CD4-positive, alpha-beta T cell (primary cell): ENCODE results near the gene CSNK1G1. TPM values are rescaled to one million over a fixed set of nuclear protein-coding genes. Genes with fewer than 3 reads are reported as not detected.

Experiments used
- ATAC-seq: fragments of 200-7000 bp; cut with Tn5 transposase; one replicate; pipeline ENCODE4 v1.10.0; 2022; ENCODE audit warnings: mild to moderate bottlenecking; ENCODE audit not compliant: poor library complexity
- CTCF ChIA-PET: fragments of 350-600 bp; sonication (Branson Sonifier 250); formaldehyde crosslinking; loops from one replicate; lab custom pipeline; 2021; ENCODE audit warnings: antibody characterized with exemption, inconsistent platforms; lab: Charles Lee
- POLR2A ChIA-PET: fragments of 350-600 bp; sonication (Branson Sonifier 250); formaldehyde crosslinking; loops from one replicate; lab custom pipeline; 2021; ENCODE audit warnings: antibody characterized with exemption, inconsistent platforms; lab: Charles Lee
- DNase-seq, 14 experiments: peaks; one replicate each; pipeline ENCODE4 v3.0.0-alpha.2; 2013 to 2020; ENCODE audit warnings: mixed read lengths in 2 of 14
- H3K27ac ChIP-seq, 2 donors: one replicate each; pipeline versions ENCODE4 v1.5.1 to v1.7.0; 2013; ENCODE audit warnings: low read length in 2 of 2, low read depth in 1 of 2, mild to moderate bottlenecking in 1 of 2
- H3K27me3 ChIP-seq, 2 experiments: 1 replicate in 1 of 2; 2 replicates in 1 of 2; pipeline versions ENCODE4 v1.6.1 to v1.7.0; 2013; ENCODE audit warnings: low read length in 2 of 2, control low read depth in 1 of 2, mild to moderate bottlenecking in 1 of 2, moderate library complexity in 1 of 2; ENCODE audit not compliant: insufficient read depth in 2 of 2, control insufficient read depth in 1 of 2
- H3K36me3 ChIP-seq: one replicate; pipeline ENCODE4 v1.6.1; 2013; ENCODE audit warnings: low read length, control low read depth; ENCODE audit not compliant: insufficient read depth
- H3K4me1 ChIP-seq: one replicate; pipeline ENCODE4 v1.6.1; 2013; ENCODE audit warnings: low read length, control low read depth; ENCODE audit not compliant: insufficient read depth
- H3K4me3 ChIP-seq: one replicate; pipeline ENCODE4 v1.5.1; 2013; ENCODE audit warnings: mild to moderate bottlenecking, low read length, moderate library complexity
- H3K9me3 ChIP-seq, 2 experiments: 1 replicate in 1 of 2; 2 replicates in 1 of 2; pipeline versions ENCODE4 v1.6.1 to v1.7.0; 2013; ENCODE audit warnings: low read length in 2 of 2, mild to moderate bottlenecking in 2 of 2, control low read depth in 1 of 2, moderate library complexity in 1 of 2; ENCODE audit not compliant: control insufficient read depth in 1 of 2, insufficient read depth in 1 of 2
- H3K27ac Mint-ChIP-seq: one replicate; pipeline ENCODE4 v1.8.0; 2020; ENCODE audit warnings: mixed read lengths
- H3K27me3 Mint-ChIP-seq: one replicate; pipeline ENCODE4 v1.8.0; 2021; ENCODE audit warnings: mixed read lengths
- H3K36me3 Mint-ChIP-seq: one replicate; pipeline ENCODE4 v1.8.0; 2021; ENCODE audit warnings: low read depth, mixed read lengths
- H3K4me1 Mint-ChIP-seq: one replicate; pipeline ENCODE4 v1.8.0; 2021; ENCODE audit warnings: low read depth, mixed read lengths
- H3K4me3 Mint-ChIP-seq: one replicate; pipeline ENCODE4 v1.8.0; 2020; ENCODE audit warnings: mild to moderate bottlenecking, mixed read lengths
- H3K9me3 Mint-ChIP-seq: one replicate; pipeline ENCODE4 v1.8.0; 2020; ENCODE audit warnings: mixed read lengths
- intact Hi-C, 2 experiments: fragments of 100-400 bp; cut with DNase I in 1 of 2; cut with micrococcal nuclease in 1 of 2; formaldehyde crosslinking; loops; one replicate each; pipeline versions ENCODE4 v1.15.1 to v1.9.0; 2023 to 2025; cut with DNase I, micrococcal nuclease
- total RNA-seq, 174 experiments: library from RNA in 2 of 174; stranded (reverse) in 2 of 174; gene quantifications; one replicate each; pipeline ENCODE4 v1.2.3 and lab custom pipeline; 2021 to 2026
- TF ChIP-seq, protein P1 (sequence below): fragments of 200-600 bp; IDR thresholded peaks from one replicate; pipeline ENCODE4 v1.8.0; 2022; ENCODE audit warnings: antibody characterized with exemption, mild to moderate bottlenecking

The CSNK1G1 gene
- total RNA-seq, 2 experiments from 2014 or later: 12.2 to 13.7 TPM

DNA sequence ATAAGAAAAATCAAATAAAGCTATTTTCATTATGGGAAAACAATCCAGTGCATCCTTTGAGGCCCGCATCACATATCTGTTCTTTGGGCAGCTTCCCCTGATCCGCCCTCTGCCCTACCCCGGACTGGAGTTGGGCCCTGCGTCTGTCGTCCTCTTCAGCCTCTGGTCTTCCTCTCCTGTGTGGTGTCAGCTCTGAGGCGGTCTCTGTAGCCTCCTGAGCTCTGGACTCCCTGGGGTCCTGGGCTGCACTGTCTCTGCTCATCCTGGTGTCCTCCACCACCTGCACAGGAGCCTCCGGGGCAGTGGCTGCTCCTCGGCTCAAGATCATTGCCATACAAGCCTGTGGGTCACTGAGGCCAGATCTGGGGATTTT is 211.8 kb downstream of the CSNK1G1 start:
- ChIA-PET CTCF (interaction anchor here (1.6 kb wide), 1 partner anchor 9 kb away, joined by 4 read pairs; no protein-coding TSS in a partner anchor), POLR2A (interaction anchor here (1.5 kb wide), 1 partner anchor 9 kb away, joined by 5 read pairs; no protein-coding TSS in a partner anchor)
- Histone ChIP-seq H3K27ac (no peak overlapping the region), H3K27me3 (no peaks in the 10 kb centered on the region), H3K4me3 (no peak overlapping the region), H3K4me1 (no peaks in the 10 kb centered on the region), H3K36me3 (peaks cover 34% of the 10 kb centered on the region), H3K9me3 (no peaks in the 10 kb centered on the region)
- TF ChIP-seq, protein P1, sequence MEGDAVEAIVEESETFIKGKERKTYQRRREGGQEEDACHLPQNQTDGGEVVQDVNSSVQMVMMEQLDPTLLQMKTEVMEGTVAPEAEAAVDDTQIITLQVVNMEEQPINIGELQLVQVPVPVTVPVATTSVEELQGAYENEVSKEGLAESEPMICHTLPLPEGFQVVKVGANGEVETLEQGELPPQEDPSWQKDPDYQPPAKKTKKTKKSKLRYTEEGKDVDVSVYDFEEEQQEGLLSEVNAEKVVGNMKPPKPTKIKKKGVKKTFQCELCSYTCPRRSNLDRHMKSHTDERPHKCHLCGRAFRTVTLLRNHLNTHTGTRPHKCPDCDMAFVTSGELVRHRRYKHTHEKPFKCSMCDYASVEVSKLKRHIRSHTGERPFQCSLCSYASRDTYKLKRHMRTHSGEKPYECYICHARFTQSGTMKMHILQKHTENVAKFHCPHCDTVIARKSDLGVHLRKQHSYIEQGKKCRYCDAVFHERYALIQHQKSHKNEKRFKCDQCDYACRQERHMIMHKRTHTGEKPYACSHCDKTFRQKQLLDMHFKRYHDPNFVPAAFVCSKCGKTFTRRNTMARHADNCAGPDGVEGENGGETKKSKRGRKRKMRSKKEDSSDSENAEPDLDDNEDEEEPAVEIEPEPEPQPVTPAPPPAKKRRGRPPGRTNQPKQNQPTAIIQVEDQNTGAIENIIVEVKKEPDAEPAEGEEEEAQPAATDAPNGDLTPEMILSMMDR: no peak
- Mint-ChIP-seq H3K9me3 (no peaks in the 10 kb centered on the region), H3K4me3 (no peak overlapping the region), H3K27me3 (no peaks in the 10 kb centered on the region), H3K36me3 (peaks cover 53% of the 10 kb centered on the region), H3K27ac (no peak overlapping the region), H3K4me1 (no peaks in the 10 kb centered on the region)
- ATAC-seq: no peak
- intact Hi-C loops: no loop called here
- DNase-seq: no peak

DNA sequence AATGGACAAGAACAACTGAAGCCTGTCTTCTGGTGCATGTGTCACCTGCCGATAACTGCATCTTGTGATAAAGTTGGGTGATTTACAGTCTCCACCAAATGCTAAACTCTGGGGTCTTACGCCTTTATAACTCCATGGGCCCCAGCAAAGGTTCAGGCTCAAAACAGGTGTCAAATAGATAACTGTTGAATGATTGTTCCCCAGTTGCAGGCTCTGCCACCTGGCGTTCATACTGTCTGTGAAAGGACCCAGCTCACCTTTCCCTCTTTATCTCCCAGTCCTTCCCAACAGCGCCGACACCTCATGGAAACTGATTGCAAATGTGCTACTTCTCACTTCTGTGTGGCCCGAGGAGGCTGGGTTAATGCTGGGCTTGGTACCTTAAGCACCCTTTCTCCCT is 212.7 kb downstream of the CSNK1G1 start:
- no peak overlapping the region for H3K27ac ChIP-seq
- ATAC-seq: no peak
- TF ChIP-seq, protein P1: no peak
- no peaks in the 10 kb centered on the region for H3K4me1 Mint-ChIP-seq
- no peaks in the 10 kb centered on the region for H3K27me3 Mint-ChIP-seq
- peaks cover 41% of the 10 kb centered on the region for H3K36me3 ChIP-seq
- no peaks in the 10 kb centered on the region for H3K4me1 ChIP-seq
- no peaks in the 10 kb centered on the region for H3K9me3 Mint-ChIP-seq
- no peaks in the 10 kb centered on the region for H3K9me3 ChIP-seq
- peaks cover 61% of the 10 kb centered on the region for H3K36me3 Mint-ChIP-seq
- no peak overlapping the region for H3K4me3 Mint-ChIP-seq
- no peaks in the 10 kb centered on the region for H3K27me3 ChIP-seq
- DNase-seq: no peak
- H3K4me3 ChIP-seq: no peak overlapping the region
- intact Hi-C loops: no loop called here
- POLR2A ChIA-PET: no interaction called here
- H3K27ac Mint-ChIP-seq: no peak overlapping the region
- CTCF ChIA-PET: no interaction called here

DNA sequence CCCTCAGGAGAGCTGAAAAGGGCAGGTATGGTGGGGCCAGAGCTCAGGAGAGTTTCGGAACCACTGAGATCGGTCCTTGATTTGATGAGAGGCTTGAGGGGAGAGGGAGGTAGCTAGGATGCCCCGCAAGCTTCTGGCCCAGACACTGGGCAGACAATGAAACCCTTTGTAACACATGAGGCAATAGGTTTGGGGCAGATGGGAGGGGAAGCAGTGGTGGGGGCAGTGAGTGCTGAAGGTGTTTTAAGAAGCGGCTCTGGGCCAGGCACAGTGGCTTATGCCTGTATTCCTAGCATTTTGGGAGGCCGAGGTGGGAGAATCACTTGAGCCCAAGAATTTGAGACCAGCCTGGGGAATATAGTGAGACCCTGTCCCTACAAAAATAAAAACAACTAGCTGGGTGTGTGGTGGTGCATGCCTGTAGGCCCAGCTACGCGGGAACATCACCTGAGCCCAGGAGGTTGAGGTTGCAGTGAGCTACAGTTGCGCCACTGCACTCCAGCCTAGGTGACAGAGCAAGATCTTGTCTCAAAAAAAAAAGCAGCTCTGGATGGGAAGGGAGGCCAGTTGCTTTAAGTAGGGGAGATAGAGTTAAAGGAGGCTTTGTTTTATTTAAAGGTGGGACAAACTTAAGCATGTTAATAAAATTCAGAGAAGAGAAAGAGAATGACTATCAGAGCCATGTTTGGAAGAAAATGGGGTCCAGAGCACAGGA is 214.0 kb downstream of the CSNK1G1 start:
- intact Hi-C loops: no loop called here
- Histone ChIP-seq H3K4me3 (no peak overlapping the region), H3K4me1 (no peaks in the 10 kb centered on the region), H3K36me3 (peaks cover 54% of the 10 kb centered on the region), H3K27ac (no peak overlapping the region), H3K27me3 (no peaks in the 10 kb centered on the region), H3K9me3 (no peaks in the 10 kb centered on the region)
- Mint-ChIP-seq H3K27ac (no peak overlapping the region), H3K36me3 (peaks cover 74% of the 10 kb centered on the region), H3K4me3 (no peak overlapping the region), H3K9me3 (no peaks in the 10 kb centered on the region), H3K4me1 (no peaks in the 10 kb centered on the region), H3K27me3 (no peaks in the 10 kb centered on the region)
- no peak for ATAC-seq
- CTCF ChIA-PET: interaction anchor here (2.3 kb wide), 1 partner anchor 11 kb away, joined by 8 read pairs; no protein-coding TSS in a partner anchor
- DNase-seq: no peak
- TF ChIP-seq, protein P1: no peak
- POLR2A ChIA-PET: interaction anchor here (1.3 kb wide), 1 partner anchor 21 kb away, joined by 3 read pairs; the partner anchor contains the start of gene PPIB
